Colon (tissue), 2 donors: ENCODE results near the gene RRM2.

Experiments
- FAIRE-seq: peaks from 2 replicates; lab custom pipeline; 2012; peaks lifted over from hg19 to GRCh38; lab: Jason Lieb, UNC
- donor health status: control.
- donor health status: control.

The RRM2 gene

DNA sequence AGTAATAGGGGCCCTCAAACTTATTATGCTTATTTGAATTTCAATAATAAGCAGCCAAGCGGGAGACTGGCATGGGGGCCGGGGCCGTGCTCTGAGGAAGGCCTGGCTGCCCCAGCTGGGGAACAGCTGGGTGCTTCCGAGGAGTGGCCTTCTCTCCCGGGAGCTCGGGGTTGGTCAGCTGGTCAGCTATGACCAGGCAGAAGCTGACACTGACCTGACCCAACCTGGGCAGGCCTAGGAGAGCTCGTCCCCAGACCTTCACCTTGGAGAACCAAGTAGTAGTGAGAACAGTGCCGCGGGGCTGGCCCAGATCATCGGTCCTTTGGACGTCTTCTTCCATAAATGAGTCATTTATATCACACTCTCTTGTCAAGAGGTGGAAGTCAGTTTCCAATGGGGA, 36.1 kb downstream of the RRM2 start:
- no peak for FAIRE-seq

DNA sequence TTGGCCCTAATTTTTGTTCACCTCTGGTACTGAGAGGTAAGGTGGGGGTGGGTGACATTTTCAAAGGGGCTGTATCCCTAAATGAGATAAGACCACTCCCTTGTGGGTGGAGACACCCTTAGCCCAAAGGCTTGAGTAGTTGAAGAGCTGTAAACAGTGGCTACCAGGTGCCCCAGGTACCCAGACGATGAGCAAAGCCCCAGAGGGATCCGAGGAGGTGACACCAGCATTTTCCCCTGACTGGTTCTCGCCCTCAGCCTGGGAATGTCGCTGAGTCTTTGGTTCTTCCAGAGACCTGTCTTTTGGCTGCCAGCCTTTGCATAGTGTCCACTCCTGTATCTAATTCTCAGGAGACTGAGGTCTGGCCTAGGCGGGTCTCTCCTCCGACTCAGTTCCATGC, 36.5 kb downstream of the RRM2 start:
- no peak for FAIRE-seq

DNA sequence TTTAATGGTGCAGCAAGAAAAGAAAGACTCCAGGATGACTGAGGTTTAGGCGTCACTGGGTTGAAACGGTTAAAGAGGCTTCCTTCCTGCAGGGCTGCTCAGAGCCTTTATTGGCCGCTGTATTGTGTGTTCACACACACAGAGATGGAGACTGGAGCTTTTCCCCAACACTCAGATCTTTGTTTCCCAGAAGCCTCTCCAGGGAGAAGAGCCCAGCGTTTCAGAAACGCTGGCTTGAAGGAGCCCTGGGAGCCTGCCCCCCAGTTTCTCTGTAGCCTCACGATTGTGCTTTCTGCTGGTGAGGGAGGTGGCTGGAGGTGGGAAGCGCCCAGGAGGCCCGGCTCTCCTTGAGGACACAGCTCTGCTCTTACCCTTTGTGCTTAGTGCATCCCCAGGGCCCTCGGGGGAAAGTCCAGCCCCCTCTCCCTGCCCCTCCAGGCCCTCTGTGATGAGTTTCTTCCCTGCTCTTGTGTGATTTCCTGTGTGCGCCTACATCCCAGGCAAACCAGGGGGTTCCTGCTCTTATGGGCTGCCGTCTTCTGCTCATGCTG, 37.1 kb downstream of the RRM2 start:
- FAIRE-seq: no peak

DNA sequence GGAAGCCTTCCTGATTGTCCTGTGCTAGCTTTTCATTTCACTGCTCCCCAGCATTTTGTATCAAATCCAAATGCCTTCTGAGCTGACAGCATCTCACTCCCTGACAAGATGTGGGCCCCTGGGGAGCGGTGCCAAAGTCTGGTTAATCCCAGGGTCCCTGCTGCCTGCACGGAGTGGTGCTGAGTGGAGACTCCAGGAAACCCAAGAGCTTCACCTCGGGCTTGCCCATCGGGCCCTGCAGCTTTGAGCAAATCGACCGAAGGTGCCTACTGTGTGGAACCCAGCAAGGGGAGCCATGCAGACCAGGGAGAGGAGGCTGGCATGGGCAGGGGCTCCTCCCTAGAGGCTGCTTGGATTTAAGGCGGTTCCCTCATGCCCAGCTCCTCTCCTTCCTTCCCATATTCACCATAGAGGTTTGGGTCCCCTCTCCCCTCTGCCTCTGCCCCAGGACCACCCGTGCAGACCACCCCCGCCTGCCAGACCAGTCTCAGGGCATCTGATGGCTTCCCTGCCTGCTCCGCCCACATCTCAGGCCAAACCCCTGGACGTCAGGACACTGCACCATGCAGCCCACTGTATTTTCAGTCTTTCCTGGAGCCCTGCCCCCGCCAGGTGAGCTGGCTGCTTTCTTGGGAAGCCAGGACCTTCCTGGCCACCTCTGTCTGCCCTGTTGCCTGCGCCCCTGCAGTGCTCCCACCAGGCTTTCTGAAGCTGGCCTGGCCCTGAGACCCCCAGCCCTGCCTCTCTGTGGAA, 37.8 kb downstream of the RRM2 start:
- FAIRE-seq: no peak

DNA sequence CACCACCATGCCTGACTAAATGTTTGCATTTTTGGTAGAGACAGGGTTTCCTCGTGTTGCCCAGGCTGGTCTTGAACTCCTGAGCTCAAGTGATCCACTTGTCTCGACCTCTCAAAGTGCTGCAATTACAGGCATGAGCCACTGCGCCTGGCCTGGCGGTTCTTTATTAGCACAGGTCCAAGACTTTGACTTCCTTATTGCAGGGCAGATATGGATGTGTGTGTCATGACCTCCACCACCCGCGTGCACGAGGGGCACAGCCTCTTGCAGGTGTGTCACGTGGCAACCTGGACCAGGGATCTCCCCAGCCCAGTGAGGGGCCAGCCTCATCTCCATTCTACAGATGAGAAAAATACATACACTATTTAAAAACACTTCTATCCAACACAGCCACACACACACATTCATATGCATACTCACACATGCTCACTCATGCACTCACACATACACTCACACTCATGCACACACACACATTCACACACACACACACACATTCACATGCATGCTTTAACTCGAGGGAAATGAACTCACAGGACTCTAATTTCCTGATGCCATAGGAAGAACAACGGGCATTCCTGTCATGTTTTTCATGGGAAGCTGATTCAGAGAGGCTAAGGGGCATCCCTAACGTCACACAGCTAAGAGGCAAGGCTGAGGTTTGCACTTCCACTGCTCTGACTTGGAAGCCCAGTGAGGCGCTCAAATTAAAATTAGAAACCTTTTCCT, 38.8 kb downstream of the RRM2 start:
- FAIRE-seq: no peak

DNA sequence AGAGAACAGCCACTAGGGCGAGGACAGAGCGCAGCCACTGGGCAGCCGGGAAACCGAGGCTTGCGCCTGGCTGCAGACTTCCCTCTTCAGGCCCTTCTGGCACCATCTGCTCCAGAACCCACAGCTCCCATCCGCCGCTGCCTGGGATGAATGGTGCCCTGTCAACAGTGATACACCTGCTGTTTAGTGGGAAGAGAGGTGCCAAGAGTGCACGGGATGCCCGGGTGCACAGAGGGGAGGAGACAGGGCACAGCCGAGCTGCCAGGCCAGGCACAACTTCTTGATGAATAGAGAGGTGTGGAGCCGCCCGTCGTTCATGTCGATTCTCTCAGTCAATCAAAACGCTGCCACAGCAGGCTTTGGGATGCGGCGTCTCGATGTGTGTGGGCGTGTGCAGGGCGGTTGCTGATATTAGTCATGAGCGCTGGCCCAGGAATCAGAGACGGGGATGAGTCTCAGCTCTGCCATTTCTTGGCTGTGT, 39.5 kb downstream of the RRM2 start:
- no peak for FAIRE-seq

DNA sequence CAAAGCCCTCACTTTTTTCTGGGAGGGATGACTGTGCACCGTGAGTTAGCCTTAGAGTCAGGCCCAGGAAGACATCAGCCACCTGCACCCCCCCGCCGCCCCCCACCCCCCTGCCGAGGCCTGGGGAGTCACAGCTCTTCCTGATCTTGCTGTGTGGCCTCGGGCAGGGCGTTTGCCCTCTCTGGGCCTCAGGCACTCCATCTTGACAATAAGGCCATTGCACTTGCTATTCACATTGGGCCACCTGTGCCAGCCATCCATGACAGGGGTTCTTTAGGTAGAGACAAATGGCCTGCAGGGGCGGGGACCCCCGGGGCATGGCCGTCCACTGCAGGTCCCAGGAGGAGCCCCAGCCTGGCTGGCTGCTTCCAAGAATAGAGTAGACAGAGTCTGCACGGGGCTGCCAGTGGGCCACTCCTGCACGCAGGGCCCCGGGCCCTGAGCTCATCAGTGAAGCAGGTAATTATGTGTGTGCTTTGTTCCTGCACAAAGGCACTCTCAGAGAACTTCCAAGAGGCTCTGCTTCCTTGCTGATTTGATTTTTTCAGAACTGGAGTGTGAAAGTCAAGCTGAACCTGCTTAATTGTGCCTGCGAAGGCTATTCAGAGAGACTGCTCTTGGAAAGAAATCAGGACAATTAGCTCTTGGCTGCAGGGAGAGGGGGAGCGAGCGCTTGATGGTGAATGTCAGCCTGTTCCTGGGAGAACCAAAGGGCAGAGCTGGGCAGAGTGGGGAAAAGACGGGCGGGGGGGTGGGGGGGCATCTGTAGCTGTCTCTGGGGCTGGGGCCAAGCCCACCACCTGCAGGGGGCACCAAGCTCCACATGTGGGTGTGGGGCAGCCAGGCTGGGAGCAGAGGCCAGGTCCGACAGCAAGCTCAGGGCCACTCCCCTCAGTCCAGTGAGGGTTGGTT, 40.3 kb downstream of the RRM2 start:
- FAIRE-seq: no peak

DNA sequence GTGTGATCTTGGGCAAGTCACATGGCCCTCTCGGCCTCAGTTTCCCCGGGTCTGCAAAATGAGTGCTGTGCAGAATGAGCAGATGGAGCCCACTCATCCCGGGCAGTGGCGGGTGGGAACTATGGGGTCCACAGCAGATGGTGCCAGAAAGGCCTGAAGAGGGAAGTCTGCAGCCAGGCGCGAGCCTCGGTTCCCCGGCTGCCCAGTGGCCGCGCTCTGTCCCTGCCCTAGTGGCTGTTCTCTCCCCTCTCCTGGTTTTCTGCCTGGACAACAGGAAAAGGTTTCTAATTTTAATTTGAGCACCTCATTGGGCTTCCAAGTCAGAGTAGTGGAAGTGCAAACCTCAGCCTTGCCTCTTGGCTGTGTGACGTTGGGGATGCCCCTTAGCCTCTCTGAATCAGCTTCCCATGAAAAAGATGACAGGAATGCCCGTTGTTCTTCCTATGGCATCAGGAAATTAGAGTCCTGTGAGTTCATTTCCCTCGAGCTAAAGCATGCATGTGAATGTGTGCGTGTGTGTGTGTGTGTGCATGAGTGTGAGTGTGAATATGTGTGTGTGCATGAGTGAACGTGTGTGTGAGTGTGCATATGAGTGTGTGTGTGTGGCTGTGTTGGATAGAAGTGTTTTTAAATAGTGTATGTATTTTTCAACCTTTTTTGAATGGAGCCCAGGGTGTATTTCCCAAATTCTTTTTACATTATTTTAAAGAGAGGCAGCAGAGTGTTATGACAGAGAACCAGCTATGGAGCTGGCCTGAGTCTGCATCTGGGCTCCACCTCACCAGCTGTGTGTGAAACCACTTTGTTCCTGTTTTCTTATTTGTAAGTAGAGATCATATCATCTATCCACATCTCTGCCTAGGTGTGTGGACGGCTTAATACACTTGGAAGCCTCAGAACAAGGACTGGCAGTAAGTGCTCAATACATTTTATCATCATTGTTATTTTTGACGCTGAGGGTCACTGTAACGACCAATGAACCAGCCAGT, 41.3 kb downstream of the RRM2 start:
- FAIRE-seq: no peak

DNA sequence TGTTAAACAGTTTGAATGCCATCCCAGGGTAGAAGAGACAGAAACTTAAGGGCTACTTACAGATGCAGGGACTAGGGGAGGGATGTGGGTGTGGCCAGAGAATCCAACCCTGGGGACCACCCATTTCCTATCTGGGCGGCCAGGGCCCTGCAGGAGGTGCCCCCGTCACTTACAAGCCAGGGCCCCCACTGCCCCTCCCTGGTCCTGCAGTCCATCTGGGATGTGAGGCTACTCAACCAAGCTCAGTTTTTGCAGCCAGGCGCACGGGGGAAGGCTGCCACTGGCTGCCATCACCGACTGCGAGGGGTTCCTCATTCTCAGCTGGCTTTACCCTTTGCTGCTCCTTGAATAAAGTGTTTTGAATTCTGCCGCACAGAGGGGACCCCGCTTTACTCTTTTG, 42.1 kb downstream of the RRM2 start:
- no peak for FAIRE-seq

DNA sequence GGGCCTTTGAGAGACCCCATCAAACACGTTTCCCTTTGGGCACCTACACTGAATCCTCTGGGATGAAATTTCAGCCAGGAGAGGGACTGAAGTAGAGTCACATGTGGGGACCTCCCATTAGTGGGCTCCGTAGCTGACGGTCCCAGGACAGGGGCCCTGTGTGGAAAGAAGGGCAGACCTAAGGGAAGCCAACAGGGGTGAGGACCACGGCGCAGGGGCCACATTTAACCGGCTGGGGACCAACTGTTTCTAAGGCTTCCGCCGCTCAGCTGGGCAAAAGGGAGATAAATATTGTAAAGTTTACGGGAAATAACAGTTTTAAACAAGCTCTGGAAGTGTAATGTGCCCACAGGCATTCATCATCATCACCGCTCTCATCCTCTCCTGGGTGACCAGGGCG, 42.7 kb downstream of the RRM2 start:
- no peak for FAIRE-seq

DNA sequence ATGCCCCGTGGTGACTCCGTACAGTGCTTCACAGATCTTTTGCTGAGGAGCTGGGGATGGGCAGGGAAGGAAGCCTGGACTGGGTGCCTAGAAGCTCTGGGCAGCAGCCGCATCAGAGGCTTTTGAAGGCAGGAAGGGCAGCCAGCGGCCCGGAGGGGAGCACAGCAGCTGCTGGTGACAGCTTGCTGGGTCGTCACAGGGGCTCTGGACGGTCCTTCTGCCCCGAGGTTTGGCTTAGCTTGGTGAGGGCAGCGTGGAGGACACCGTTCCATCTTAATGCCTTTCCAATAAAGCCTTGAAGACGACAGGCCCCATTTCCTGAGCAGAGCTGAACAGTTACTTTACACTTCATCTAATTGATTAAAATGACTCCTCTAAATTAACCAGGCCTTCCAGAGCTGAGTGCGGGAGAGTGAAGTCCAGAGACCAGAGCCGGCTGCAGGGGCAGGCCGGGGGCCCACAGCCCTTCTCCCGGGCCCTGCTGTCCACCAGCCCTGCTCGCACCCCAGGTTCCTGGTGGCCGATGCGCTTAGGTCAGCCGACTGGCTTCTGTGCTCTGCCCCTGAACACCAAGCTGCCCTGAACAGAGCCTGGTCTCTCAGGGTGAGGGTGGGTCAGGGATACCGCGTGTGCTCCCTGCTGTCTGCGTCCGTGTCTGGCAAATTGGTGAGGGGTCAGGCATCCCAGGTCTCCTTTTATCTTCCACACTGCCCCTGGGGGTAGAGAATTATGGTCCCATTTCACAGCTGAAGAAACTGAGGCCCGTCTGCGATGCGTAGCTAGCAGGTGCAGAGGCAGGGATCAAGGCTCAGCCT, 43.5 kb downstream of the RRM2 start:
- FAIRE-seq: no peak

DNA sequence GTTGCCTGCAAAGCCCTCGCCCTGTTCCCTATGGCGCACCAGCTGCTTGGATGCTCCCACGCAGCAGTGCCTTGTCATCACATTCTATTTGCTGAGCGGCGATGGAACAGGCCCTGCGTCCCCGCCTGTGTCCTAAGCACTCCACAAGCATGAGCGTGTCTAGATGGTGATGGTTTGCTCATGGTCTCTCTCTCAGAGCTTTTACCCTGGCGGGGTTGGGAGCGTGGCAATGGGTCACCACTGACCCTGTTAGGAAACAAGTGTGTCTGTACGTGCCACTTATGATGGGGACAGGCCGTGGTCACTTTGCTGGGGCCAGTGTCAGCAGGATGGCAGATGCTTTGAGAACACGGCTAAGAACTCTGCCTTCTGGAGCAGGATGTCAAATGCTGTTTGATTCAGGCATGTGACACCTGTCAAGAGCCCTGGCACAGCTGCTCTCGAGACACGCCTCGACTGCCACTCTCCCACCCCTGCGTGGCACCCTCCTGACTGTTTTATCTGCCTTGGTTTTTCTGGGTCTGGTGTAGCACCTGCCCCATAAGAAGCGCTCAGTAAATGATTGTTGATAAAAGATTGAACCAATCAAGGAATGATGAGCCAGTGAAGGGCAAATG, 44.2 kb downstream of the RRM2 start:
- no peak for FAIRE-seq

DNA sequence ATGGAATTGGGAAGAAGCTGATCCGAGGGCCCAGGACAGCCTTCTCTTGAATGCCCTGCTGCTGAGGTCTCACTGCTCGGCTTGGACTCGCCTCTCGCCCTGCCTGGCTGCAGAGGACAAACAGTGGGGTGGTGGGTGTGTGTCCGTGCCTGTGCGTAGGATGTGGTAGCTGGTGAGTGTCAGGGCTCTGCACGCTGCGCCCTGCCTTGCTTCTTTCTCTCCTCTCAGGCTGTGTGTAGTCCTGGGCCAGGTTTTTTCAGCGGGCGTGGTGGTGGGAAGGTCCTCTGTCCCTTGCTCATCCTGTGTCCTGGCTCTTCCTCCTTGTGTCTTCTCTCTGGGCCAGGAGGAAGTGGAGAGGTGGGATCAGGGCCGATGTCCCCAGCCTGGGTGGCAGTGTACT, 44.8 kb downstream of the RRM2 start:
- no peak for FAIRE-seq

DNA sequence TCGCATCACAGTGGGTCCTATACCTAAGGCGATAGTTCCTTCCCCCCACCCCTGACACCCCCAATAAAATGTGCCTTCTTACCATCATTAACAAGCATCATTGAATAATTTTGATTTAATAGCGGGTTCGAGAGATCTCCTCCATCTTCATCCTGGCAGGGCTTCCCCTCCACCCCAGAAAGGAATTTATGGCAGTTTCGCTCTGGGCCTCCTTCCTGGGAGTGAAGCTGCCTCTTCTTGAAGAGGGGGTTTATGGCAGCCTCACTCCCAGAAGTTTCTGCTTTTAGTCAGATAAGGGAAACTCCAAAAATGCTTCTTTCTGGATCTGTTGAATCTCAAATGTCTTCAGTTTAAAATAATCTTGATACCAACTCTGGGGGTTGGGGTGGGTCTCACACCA, 45.7 kb downstream of the RRM2 start:
- FAIRE-seq: no peak

DNA sequence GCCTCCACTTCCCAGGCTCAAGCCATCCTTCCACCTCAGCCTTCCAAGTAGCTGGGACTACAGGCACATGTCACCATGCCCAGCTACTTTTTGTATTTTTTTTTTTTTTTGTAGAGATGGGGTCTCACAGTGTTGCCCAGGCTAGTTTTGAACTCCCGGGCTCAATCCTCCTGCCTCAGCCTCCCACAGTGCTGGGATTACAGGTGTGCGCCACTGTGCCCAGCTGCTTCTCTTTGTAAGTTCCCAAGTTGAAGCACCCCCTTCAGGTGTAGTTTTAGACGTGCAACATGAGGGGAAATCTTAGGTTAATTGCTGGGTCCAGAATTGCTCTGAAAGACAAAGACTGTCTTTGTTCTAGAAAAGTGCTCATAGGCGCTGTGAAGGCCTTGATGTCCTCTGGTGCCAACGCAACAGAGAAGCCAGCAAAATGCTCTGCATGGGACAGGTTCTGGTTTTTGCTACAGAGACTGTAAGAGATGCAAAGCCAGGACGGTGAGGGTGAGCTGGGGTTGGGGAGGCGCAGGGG, 46.6 kb downstream of the RRM2 start:
- FAIRE-seq: no peak

DNA sequence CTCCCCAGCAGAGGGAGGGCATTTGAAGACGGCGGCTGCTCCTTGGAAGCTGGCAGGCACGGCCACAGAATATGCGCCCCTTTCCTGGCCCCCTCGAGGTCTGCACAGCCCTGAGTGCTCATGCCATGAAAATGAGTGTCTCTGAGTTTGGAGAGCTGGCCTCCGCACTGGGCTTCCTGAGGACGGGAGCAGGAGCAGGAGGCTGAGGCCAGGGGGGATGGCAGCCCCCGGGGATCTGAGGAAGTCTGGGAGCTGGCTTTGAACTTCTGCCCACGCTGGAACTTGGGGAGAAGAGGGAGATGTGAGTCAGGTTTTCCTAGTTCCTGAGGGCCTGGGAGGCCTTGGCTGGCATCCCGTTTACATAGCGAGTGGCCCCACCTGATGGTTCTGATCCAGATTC, 47.0 kb downstream of the RRM2 start:
- no peak for FAIRE-seq

DNA sequence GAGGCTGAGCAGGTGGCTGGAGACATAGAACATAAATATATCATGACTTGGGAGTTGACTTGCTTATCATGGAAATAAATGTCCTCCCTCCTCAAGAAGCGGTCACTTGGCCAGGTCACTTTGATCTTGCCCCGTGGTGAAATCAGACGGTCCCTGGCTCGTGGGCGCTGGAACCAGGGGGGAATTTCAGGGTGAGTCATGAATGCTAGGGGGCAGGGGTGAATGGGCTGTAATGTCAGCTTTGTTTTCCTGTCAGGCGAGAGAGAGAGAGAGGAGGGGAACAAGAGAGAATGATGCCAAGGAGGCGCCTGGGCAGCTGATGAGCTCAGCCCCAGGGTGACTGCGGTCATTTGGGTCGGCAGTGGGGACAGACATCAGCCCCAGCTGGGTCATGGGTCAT, 47.7 kb downstream of the RRM2 start:
- FAIRE-seq: no peak

DNA sequence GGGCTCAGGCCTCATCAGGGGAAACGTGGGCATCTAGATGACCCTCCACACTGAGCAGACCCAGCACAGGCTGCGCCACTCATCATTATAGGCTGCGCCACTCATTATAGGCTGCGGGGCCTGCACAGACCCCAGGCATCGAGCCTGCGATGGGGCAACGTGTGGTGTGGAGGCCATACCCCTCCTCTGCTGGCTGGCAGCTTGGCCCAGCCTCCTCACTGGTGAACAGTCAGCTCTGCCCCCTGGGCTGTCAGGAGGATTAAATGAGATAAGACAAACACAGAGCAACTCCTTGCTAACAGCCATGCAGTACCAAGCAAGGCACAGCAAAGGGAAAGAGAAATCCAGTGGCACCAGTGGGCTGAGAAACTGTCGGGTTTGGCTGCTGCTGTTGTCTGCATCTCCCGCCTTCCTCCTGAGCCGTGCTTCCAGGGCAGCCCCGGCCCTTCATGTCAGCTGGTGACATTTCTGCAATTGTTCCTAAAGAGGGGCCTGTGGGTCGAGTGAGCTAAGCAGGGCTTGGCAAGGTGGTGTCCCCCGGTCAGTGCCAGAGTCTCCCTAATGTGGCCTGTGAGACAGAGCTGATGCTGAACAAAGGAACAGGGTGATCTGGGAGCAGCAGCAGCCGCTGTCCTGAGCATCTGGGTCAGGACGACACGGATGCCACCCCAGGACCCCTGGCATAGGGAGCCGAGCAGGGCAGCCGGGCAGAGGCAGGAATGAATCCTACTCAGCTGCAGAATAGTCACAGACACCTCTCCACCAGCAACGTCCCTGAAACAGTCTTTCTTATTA, 48.7 kb downstream of the RRM2 start:
- no peak for FAIRE-seq
